Activated CD8-positive, alpha-beta memory T cell treated with anti-CD3 and anti-CD28 coated beads for 24 hours (primary cell): ENCODE results near the gene PATJ.
"Not testable (repeated sequence)": the region's sequence is repeated elsewhere in the genome, so short reads cannot be mapped to it uniquely, and the experiment has no call there.

Experiments used
- DNase-seq: peaks from one replicate; pipeline ENCODE4 v3.0.0-alpha.2; 2020

The PATJ gene

DNA sequence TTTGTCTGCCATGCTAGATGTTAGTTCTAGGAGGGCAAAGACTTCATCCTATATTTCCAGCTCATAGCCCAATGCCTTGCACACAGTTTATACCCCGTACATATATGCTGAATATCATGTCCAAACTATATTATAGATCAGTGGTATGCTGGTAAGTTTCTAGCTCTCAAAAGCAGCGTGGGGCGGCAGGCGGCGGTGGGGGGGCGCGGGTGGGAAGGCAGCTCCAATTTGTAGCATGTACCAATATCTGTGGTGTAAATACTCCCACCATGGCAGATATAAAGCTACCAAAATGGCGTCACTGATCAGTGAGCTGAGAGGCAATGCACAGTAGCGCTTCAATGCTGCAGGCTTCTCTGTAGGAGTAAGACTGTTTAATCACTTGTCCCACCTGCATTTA, 77.1 kb downstream of the PATJ start:
- DNase-seq = no peak

DNA sequence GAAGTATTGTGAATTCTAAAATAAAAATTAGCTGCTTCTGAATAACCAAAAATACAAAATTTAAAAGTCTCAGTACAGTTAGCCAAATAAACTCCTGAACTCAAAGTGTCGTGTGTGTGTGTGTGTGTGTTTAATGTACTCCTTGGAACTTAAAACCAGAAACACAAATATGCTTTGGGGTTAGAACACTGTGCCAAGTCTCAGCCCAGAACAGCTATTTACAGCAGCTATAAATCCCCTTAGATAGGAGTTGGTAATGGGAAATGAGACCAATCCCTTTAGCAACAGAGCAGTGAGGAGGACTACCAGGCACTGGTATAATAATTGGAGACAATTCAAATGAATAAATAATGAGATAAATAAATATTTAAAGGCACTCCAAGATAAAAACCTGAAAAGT, 83.1 kb downstream of the PATJ start:
- no peak for DNase-seq

DNA sequence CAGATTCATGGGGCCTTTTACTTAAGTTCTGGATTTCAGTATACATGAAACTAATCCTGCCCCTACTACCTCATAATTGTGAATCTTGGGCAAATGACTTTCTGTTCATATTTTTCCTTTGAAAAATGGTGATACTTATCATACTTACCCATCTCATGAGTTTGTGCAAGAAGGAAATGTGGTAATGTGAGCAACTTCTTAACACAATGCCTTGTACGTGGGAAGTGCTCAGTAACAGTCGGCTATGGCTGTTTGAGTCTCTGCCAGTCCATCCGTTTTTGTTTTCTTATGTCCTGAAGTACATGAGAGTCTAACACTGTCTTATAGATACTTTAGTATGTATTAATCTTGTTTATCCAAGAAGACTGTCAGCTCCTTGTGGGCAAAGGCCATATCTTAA, 86.5 kb downstream of the PATJ start:
- DNase-seq = no peak

GRCh38 chr1:61836649-61837048, 94.4 kb downstream of the PATJ start:
- DNase-seq = no peak

DNA sequence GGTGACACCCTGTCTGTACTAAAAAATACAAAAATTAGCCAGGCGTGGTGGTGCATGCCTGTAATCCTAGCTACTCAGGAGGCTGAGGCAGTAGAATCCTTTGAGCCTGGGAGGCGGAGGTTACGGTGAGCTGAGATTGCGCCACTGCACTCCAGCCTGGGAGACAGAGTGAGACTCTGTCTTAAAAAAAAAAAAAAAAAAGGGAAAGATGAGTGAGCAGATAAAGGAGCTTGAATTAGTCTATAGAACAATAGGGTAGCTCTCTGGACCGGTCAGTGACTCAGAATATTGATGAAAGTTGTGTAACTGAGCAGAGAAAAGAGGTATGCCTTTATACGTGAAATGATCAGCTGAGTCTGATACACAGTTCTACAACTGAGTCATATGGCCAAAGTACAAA, 95.3 kb downstream of the PATJ start:
- DNase-seq = not testable (repeated sequence)

- DNase-seq = no peak
Measured at GRCh38 chr1:61839679-61840078, 97.4 kb downstream of the PATJ start.

- no peak for DNase-seq
Measured at GRCh38 chr1:61842036-61842435, 99.8 kb downstream of the PATJ start.

DNA sequence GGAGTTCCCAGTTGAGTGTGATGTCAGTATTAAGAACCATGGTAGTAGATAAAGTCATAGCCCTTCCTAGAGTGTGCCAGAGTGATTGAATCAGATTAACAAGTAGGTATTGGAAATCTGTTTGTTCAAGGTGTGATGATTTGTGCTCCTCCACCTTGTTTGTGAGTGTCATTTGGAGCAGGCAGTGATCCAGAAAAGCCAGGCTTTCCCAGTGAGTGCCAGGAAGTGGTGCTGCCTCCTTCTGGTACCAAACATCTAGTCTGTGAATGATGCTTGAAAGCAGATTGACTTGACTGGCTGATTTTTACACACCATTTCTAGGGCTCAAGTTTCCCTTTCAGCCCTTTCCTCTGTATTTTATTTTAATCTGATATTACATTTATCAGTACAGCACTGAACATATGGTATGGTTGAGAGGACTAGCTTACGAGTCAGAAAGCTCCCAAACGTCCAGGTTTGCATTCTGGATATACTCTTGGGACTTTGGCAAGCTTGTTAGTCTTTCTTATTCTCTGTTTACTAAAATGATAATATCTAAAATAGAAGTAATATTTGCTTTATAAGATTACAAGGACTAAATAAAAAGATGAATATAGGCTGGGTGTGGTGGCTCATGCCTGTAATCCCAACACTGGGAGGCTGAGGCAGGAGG, 100.7 kb downstream of the PATJ start:
- no peak for DNase-seq

GRCh38 chr1:61844006-61844405, 101.7 kb downstream of the PATJ start:
- no peak for DNase-seq

GRCh38 chr1:61844664-61845063, 102.4 kb downstream of the PATJ start:
- not testable (repeated sequence) for DNase-seq

DNA sequence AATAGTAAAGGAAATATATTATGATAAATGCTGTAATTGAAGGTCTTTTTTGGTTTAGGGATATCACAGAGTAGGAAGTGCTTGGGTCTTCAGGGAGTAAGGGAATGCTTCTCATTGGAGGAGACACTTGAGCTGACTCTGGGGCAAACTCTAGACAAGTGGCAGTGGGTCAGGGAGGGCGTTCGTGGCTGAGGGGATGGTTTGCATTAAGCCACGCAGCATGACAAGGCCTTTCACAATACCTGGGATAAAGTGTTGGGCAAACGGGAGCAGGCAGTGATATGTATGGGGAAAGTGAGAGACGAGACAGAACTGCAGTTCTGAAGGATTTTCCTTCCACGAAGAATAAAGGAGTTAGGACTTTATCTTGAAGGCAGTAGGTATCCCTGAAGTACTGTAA, 109.0 kb downstream of the PATJ start:
- no peak for DNase-seq

GRCh38 chr1:61851849-61852669, 109.8 kb downstream of the PATJ start:
- no peak for DNase-seq

GRCh38 chr1:61852670-61853015, 110.4 kb downstream of the PATJ start:
- DNase-seq = no peak

GRCh38 chr1:61853583-61853982, 111.3 kb downstream of the PATJ start:
- no peak for DNase-seq

- no peak for DNase-seq
Measured at GRCh38 chr1:61864489-61864888, 122.2 kb downstream of the PATJ start.

DNA sequence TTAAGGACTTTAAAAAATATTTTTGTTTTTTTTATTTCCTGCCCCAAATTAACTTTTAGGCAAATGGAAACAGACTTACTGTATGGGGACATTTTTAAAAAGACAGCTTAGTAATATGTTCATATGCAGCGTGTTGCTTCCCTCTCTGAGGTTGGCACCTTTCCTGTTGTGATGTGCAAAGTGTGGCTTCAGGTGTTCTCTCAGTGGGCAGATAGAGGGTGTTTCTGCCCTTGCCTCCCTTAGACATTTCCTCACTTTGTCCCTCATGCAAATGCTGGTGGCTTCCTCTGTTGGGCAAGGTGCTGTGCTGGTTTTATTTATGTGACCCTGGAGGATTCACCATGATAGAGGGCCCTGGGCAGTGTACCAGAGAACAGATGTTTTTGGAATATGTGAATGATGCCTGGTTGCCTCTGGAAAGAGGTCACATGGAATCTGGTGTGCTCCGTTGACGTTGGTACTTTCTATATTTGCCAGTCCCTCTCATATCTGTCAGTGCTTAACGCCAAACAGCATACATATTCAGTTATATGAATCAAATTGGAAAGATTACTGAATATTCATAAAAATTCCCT, 123.5 kb downstream of the PATJ start:
- DNase-seq = no peak

GRCh38 chr1:61869691-61870109, 127.4 kb downstream of the PATJ start:
- DNase-seq = no peak

GRCh38 chr1:61872206-61872605, 129.9 kb downstream of the PATJ start:
- DNase-seq = no peak

- DNase-seq = no peak
Measured at GRCh38 chr1:61873581-61873980, 131.3 kb downstream of the PATJ start.

DNA sequence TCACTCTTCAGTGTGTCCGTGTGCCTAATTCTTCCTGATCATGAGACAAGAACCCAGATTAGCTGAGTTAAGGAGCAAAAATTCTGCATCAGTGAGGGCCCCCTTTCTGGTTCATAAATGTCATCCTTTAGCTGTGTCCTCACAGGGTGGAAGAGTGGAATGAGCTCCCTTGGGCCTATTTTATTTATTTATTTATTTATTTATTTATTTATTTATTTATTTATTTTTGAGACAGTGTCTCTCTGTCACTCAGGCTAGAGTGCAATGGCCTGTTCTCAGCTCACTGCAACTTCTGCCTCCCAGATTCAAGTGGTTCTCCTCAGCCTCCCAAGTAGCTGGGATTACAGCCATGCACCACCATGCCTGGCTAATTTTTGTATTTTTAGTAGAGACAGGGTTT, 131.7 kb downstream of the PATJ start:
- DNase-seq = no peak

GRCh38 chr1:61875198-61875597, 132.9 kb downstream of the PATJ start:
- DNase-seq = no peak

GRCh38 chr1:61879887-61880474, 137.7 kb downstream of the PATJ start:
- DNase-seq = not testable (repeated sequence)

- no peak for DNase-seq
Measured at GRCh38 chr1:61887076-61887867, 145.0 kb downstream of the PATJ start.
